ENCODE data around the gene SLC34A3. TPM values are rescaled to one million over a fixed set of nuclear protein-coding genes. Genes with fewer than 3 reads are reported as not detected.
A peak's percentile ranks its signal among the peaks of the same experiment; 100 is the strongest.

The SLC34A3 gene
- total RNA-seq, 4 donors from 2014 or later: not detected

- H3K4me3 ChIP-seq: no peak overlapping the region
Observed at GRCh38 chr9:137268538-137269201, 38.0 kb downstream of the SLC34A3 start.

GRCh38 chr9:137269231-137269772 lies 38.6 kb downstream of the SLC34A3 start:
- peaks cover 0 to 25% (median 12%) of the 10 kb centered on the region in 3 donors for H3K4me1 ChIP-seq
- no peaks in the 10 kb centered on the region for H3K9me3 ChIP-seq
- ATAC-seq: peak; percentile 81
- TF ChIP-seq POLR2AphosphoS5 (IDR thresholded peaks at IDR 0.05) (peak; percentile 46), POLR2A (IDR thresholded peaks at IDR 0.05) (no peak)
- 18 to 43% methylated on average over 11 to 12 of the region's 17 CpGs for WGBS, 2 donors (ENCODE audit: low coverage in 1 of 2)
- H3K36me3 ChIP-seq: peaks cover 0 to 90% of the 10 kb centered on the region in 2 donors
- no peak overlapping the region for H3K4me3 ChIP-seq
- peak overlapping the region in 3 of 4 donors; percentile 49 to 65 (median 58) for H3K27ac ChIP-seq
- peaks cover 13% of the 10 kb centered on the region for H3K27me3 ChIP-seq

More at GRCh38 chr9:137268538-137269201, 38.0 kb downstream of the SLC34A3 start:
- Histone ChIP-seq H3K36me3 (peaks cover 0 to 90% of the 10 kb centered on the region in 2 donors), H3K4me1 (peaks cover 0 to 25% (median 12%) of the 10 kb centered on the region in 3 donors), H3K27ac (peak overlapping the region in 3 of 4 donors; percentile 49 to 65 (median 58)), H3K9me3 (no peaks in the 10 kb centered on the region), H3K27me3 (peaks cover 7% of the 10 kb centered on the region)
- TF ChIP-seq POLR2AphosphoS5 (IDR thresholded peaks at IDR 0.05) (no peak), POLR2A (IDR thresholded peaks at IDR 0.05) (no peak), CTCF (IDR thresholded peaks at IDR 0.05) (no peak), EP300 (IDR thresholded peaks at IDR 0.05) (no peak)
- ATAC-seq: no peak
- 66 to 69% methylated on average over 14 to 15 of the region's 19 CpGs for WGBS, 2 donors (ENCODE audit: low coverage in 1 of 2)

- no peak overlapping the region for H3K27ac ChIP-seq
- H3K4me3 ChIP-seq: no peak overlapping the region
- H3K27me3 ChIP-seq: peaks cover 24% of the 10 kb centered on the region
- TF ChIP-seq EP300 (IDR thresholded peaks at IDR 0.05) (no peak), POLR2AphosphoS5 (IDR thresholded peaks at IDR 0.05) (no peak), CTCF (IDR thresholded peaks at IDR 0.05) (no peak), POLR2A (IDR thresholded peaks at IDR 0.05) (no peak)
- peaks cover 0 to 28% (median 13%) of the 10 kb centered on the region in 3 donors for H3K4me1 ChIP-seq
- H3K9me3 ChIP-seq: no peaks in the 10 kb centered on the region
- peaks cover 0 to 76% of the 10 kb centered on the region in 2 donors for H3K36me3 ChIP-seq
- ATAC-seq: no peak
- 79 to 89% methylated on average over 6 to 9 of the region's 32 CpGs for WGBS, 2 donors (ENCODE audit: low coverage in 1 of 2)
Observed at GRCh38 chr9:137270929-137271695, 40.4 kb downstream of the SLC34A3 start.

GRCh38 chr9:137271696-137272076 lies 41.0 kb downstream of the SLC34A3 start:
- Histone ChIP-seq H3K9me3 (no peaks in the 10 kb centered on the region), H3K4me1 (peaks cover 0 to 34% (median 19%) of the 10 kb centered on the region in 3 donors), H3K4me3 (no peak overlapping the region), H3K27ac (no peak overlapping the region), H3K27me3 (peaks cover 30% of the 10 kb centered on the region), H3K36me3 (peaks cover 0 to 70% of the 10 kb centered on the region in 2 donors)
- ATAC-seq: no peak
- 20 to 51% methylated on average over 1 to 3 of the region's 3 CpGs for WGBS, 2 donors (ENCODE audit: low coverage in 1 of 2)
- TF ChIP-seq EP300 (IDR thresholded peaks at IDR 0.05): no peak
- TF ChIP-seq POLR2AphosphoS5 (IDR thresholded peaks at IDR 0.05): no peak
- no peak for TF ChIP-seq POLR2A (IDR thresholded peaks at IDR 0.05)
- TF ChIP-seq CTCF (IDR thresholded peaks at IDR 0.05): no peak
